ENCODE data around the gene PKD2. TPM values are rescaled to one million over a fixed set of nuclear protein-coding genes. Genes with fewer than 3 reads are reported as not detected.

The PKD2 gene
- total RNA-seq, 1 donor from 2014 or later: 40.4 TPM

DNA sequence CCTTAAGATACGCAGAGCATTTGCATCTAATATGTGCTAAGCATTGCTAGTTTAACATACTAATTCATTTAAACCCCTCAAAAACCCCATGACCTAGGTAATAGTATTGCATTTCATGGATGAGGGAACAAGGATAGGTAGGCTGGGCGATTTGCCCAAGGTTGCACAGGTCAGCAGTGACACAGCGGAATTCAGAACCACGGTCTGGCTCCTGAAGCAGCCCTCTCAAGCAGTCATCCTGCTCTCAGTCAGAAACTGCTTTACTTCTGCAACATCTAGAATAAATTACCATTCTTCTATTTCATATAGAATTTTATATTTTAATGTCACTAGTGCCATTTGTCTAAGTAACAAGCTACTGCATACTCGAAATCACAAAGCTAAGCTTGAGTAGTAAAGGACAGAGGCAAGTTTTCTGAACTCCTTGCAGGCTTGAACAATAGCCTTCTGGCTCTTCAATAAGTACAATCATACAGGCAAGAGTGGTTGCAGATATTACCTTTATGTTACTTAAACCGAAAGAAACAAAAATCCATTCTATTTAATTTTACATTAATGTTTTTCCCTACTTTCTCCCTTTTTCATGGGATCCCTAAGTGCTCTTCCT, 32.5 kb upstream of the PKD2 start:
- no peak for DNase-seq (ENCODE audit: low spot score)
- H3K4me3 ChIP-seq: no peak overlapping the region
- peaks cover 11% of the 10 kb centered on the region for H3K4me1 ChIP-seq
- no peaks in the 10 kb centered on the region for H3K9me3 Mint-ChIP-seq
- peaks cover 8% of the 10 kb centered on the region for H3F3A ChIP-seq (ENCODE audit: low read depth)
- H3K4me1 Mint-ChIP-seq: peaks cover 23% of the 10 kb centered on the region
- no peaks in the 10 kb centered on the region for H3K9me3 ChIP-seq (ENCODE audit: low read depth)
- H3K36me3 ChIP-seq: no peaks in the 10 kb centered on the region
- no peak overlapping the region for H2AFZ ChIP-seq (replicated peaks)
- H3K27ac ChIP-seq: no peak overlapping the region
- H3K27ac Mint-ChIP-seq: no peak overlapping the region
- H3K4me3 Mint-ChIP-seq: no peak overlapping the region
- no peak overlapping the region for H3K9ac ChIP-seq
- no peaks in the 10 kb centered on the region for H4K20me1 ChIP-seq (ENCODE audit: low read depth)
- H3K4me2 ChIP-seq: peak overlapping the region; percentile 50
- TF ChIP-seq EZH2phosphoT487 (IDR thresholded peaks at IDR 0.05): no peak
- TF ChIP-seq, protein P1, sequence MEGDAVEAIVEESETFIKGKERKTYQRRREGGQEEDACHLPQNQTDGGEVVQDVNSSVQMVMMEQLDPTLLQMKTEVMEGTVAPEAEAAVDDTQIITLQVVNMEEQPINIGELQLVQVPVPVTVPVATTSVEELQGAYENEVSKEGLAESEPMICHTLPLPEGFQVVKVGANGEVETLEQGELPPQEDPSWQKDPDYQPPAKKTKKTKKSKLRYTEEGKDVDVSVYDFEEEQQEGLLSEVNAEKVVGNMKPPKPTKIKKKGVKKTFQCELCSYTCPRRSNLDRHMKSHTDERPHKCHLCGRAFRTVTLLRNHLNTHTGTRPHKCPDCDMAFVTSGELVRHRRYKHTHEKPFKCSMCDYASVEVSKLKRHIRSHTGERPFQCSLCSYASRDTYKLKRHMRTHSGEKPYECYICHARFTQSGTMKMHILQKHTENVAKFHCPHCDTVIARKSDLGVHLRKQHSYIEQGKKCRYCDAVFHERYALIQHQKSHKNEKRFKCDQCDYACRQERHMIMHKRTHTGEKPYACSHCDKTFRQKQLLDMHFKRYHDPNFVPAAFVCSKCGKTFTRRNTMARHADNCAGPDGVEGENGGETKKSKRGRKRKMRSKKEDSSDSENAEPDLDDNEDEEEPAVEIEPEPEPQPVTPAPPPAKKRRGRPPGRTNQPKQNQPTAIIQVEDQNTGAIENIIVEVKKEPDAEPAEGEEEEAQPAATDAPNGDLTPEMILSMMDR (IDR thresholded peaks at IDR 0.05): no peak
- H3K27me3 ChIP-seq: no peaks in the 10 kb centered on the region
- peaks cover 4% of the 10 kb centered on the region for H3K27me3 Mint-ChIP-seq (ENCODE audit: insufficient read depth, low read depth)
- no peaks in the 10 kb centered on the region for H3K36me3 Mint-ChIP-seq
- no peaks in the 10 kb centered on the region for H3K79me2 ChIP-seq (ENCODE audit: low read depth)

DNA sequence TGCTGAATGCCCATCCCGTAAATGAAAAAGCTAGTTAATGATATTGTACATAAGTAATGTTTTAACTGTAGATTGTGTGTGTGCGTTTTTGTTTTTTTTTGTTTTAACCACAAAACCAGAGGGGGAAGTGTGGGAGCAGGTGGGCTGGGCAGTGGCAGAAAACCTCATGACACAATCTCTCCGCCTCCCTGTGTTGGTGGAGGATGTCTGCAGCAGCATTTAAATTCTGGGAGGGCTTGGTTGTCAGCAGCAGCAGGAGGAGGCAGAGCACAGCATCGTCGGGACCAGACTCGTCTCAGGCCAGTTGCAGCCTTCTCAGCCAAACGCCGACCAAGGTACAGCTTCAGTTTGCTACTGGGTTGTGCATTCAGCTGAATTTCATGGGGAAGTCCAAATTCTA, 32.0 kb upstream of the PKD2 start, which contains the start of gene SPP1:
TSS of gene SPP1 (plus strand) at position 249 of the 400 bp plus-strand sequence. CDS start 1,182 bp downstream, outside the sequence.
- peak; percentile 74 for DNase-seq (ENCODE audit: low spot score)
- Histone ChIP-seq H2AFZ (replicated peaks) (no peak within 1 kb of the TSS), H3K36me3 (no peaks in the 10 kb centered on the region), H3K9me3 (ENCODE audit: low read depth) (no peaks in the 10 kb centered on the region), H3K9ac (no peak within 1 kb of the TSS), H3K4me2 (peak within 1 kb of the TSS; percentile 50), H3K4me3 (no peak within 1 kb of the TSS), H4K20me1 (ENCODE audit: low read depth) (no peaks in the 10 kb centered on the region), H3K4me1 (peaks cover 11% of the 10 kb centered on the region), H3K27ac (no peak within 1 kb of the TSS), H3F3A (ENCODE audit: low read depth) (peaks cover 8% of the 10 kb centered on the region), H3K79me2 (ENCODE audit: low read depth) (no peaks in the 10 kb centered on the region), H3K27me3 (no peaks in the 10 kb centered on the region)
- no peaks in the 10 kb centered on the region for H3K36me3 Mint-ChIP-seq
- TF ChIP-seq, protein P1 (IDR thresholded peaks at IDR 0.05): no peak
- TF ChIP-seq EZH2 (IDR thresholded peaks at IDR 0.05) (no peak), EZH2phosphoT487 (IDR thresholded peaks at IDR 0.05) (no peak)
- H3K4me1 Mint-ChIP-seq: peaks cover 23% of the 10 kb centered on the region
- H3K4me3 Mint-ChIP-seq: no peak within 1 kb of the TSS
- no peaks in the 10 kb centered on the region for H3K9me3 Mint-ChIP-seq
- no peak within 1 kb of the TSS for H3K27ac Mint-ChIP-seq
- H3K27me3 Mint-ChIP-seq (ENCODE audit: insufficient read depth, low read depth): peaks cover 3% of the 10 kb centered on the region

DNA sequence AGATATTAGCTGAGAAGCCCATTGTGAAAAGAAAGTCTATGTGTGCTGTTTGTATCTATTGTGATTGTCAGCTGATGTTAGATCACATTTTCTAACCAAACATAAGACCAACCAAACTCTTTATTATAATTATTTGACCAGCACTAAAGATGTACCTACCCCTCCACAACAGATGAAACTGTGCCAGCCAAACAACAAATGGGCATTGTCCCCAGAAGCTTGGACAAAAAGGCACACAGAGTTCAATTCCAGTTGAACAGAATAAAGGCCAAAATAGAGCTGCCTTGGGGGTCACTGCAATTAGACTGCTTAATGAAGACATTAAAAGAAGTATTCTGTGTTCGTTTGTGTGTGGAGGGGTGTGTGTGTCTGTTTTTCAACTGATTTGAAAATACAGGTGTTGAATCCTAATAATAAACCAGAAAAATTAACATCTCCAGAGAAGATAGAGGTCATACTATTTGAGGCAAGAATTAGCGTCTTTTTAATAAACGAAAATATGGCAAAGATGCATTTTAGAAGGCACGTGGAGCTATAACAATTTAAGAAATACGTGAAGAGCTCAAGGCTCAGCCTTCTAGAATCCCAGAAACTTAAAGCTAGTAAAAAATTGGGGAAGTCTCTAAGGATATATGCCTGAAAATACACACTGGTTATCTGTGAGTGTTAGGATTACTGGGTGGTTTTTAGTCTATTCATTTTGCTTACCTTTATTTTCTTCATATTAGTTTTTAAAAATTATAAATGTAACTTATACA, 29.7 kb upstream of the PKD2 start:
- H3K4me1 Mint-ChIP-seq: peaks cover 23% of the 10 kb centered on the region
- Histone ChIP-seq H3K9ac (no peak overlapping the region), H3K4me3 (no peak overlapping the region), H3K9me3 (ENCODE audit: low read depth) (no peaks in the 10 kb centered on the region), H3K79me2 (ENCODE audit: low read depth) (no peaks in the 10 kb centered on the region), H3K36me3 (no peaks in the 10 kb centered on the region), H3K4me1 (peaks cover 11% of the 10 kb centered on the region), H4K20me1 (ENCODE audit: low read depth) (no peaks in the 10 kb centered on the region), H2AFZ (replicated peaks) (no peak overlapping the region), H3K27ac (no peak overlapping the region), H3F3A (ENCODE audit: low read depth) (peaks cover 8% of the 10 kb centered on the region), H3K27me3 (no peaks in the 10 kb centered on the region), H3K4me2 (no peak overlapping the region)
- no peak for DNase-seq (ENCODE audit: low spot score)
- no peaks in the 10 kb centered on the region for H3K9me3 Mint-ChIP-seq
- TF ChIP-seq, protein P1 (IDR thresholded peaks at IDR 0.05): no peak
- no peak for TF ChIP-seq EZH2 (IDR thresholded peaks at IDR 0.05)
- no peak for TF ChIP-seq EZH2phosphoT487 (IDR thresholded peaks at IDR 0.05)
- no peaks in the 10 kb centered on the region for H3K36me3 Mint-ChIP-seq
- peaks cover 2% of the 10 kb centered on the region for H3K27me3 Mint-ChIP-seq (ENCODE audit: insufficient read depth, low read depth)
- H3K27ac Mint-ChIP-seq: no peak overlapping the region
- H3K4me3 Mint-ChIP-seq: no peak overlapping the region

All from neural progenitor cell (in vitro differentiated cells).